H7 (cell line): ENCODE results near the gene IL7R. TPM values are rescaled to one million over a fixed set of nuclear protein-coding genes. Genes with fewer than 3 reads are reported as not detected.

Experiments
- DNase-seq: peaks from one replicate; pipeline ENCODE4 v3.0.0; 2012
- H3K27me3 ChIP-seq: 2 replicates; pipeline ENCODE4 v1.6.0; 2011; ENCODE audit warnings: mild to moderate bottlenecking, low read length; ENCODE audit not compliant: control insufficient read depth, insufficient read depth
- H3K36me3 ChIP-seq: replicated peaks from 2 replicates; pipeline ENCODE4 v1.5.1; 2011; ENCODE audit warnings: low read length; ENCODE audit not compliant: control insufficient read depth, insufficient read depth
- H3K4me3 ChIP-seq: 2 replicates; pipeline ENCODE4 v1.5.1; 2011; ENCODE audit warnings: low read depth, mild to moderate bottlenecking, control low read depth, low read length, moderate library complexity; ENCODE audit not compliant: insufficient read depth
- total RNA-seq: library from RNA; depleted of rRNA; stranded (reverse); fragments of >200 nt; shearing (Covaris generic); gene quantifications from 2 replicates; pipeline ENCODE4 v1.2.3, GENCODE V29; 2014

The IL7R gene
- total RNA-seq, 1 experiment from 2014 or later: not detected

DNA sequence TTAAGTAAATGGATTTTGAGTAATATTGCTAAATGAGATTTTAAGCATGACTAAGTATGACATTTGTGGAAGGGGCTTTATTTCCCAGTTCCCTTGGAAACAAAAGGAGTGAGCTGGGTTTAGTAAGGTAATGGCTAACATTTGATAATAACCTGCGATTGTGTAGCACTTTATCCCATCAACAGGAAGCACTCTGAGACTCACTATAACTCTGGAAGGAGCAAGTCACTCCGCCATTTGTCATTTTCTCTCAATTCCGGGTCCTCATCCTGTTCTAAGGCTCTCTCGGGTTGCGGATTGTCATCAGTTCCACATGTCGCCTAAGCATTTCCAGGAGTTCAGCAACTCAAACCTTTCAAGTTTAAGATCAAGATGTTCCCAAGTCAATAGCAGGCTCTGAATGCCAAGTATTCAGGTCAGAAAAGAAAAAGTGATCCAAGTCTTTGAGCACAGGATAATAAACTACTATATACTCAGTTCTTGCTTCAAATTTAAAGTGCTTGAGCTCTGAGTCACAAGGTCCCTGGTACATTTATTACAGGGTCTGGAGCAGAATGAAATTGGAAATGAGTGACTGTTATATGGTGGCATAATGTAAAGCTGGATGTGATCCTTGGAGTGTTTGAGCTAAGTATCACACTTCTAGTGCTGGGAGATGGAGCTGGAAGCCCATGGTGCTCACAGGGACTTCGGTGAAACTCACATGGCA lies 42.4 kb downstream of the IL7R start:
- Histone ChIP-seq H3K27me3 (no peaks in the 10 kb centered on the region), H3K36me3 (no peaks in the 10 kb centered on the region), H3K4me3 (no peak overlapping the region)
- no peak for DNase-seq

DNA sequence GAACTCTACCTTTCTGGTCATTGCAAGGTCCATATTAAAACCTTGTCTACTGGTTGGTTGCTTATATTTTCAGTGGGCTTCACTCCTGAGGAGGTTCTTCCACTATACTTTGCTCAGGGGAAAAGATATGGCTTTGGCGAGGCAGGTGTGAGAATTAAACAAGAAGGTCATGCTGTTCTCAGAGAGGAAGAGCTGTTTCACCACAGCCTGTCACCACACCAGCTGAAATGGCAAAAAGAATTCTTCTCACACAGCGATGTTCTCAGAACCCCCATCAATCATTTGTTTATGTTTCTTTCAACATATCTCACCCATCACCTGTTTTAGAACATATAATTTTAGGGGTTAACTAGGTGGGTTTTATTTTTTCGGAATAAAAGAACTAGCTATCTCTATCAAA lies 43.1 kb downstream of the IL7R start:
- Histone ChIP-seq H3K27me3 (no peaks in the 10 kb centered on the region), H3K4me3 (no peak overlapping the region), H3K36me3 (no peaks in the 10 kb centered on the region)
- DNase-seq: no peak

- H3K27me3 ChIP-seq: no peaks in the 10 kb centered on the region
- DNase-seq: no peak
- no peaks in the 10 kb centered on the region for H3K36me3 ChIP-seq
- no peak overlapping the region for H3K4me3 ChIP-seq
Measured at GRCh38 chr5:35900972-35901695, 44.4 kb downstream of the IL7R start.

- no peaks in the 10 kb centered on the region for H3K27me3 ChIP-seq
- H3K36me3 ChIP-seq: no peaks in the 10 kb centered on the region
- H3K4me3 ChIP-seq: no peak overlapping the region
- DNase-seq: no peak
Measured at GRCh38 chr5:35902046-35902672, 45.5 kb downstream of the IL7R start.

DNA sequence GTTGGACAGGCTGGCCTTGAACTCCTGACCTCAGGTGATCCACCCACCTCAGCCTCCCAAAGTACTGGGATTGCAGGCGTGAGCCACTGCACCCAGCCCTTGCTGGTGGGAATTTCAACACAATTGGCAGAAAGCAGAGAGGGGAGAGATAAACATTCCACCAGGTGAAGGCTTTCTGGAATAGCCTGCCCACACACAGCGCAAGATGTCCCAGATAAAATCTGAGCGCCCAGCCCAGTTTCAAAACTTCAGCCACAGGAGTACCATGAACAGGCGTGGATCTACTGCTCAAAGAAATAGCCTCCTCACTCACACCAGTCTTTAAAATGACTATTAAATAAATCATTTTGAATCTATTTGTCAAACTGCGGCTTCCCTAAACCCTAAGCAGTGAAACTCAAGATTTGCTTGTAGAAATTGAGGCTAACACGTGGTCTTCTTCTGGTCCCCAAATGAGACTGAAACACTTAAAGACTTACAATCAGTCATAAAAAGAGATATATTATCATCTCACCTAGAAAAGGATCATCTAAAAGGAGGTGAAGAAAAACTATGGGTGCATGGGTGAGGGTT lies 47.0 kb downstream of the IL7R start:
- Histone ChIP-seq H3K27me3 (no peaks in the 10 kb centered on the region), H3K36me3 (no peaks in the 10 kb centered on the region), H3K4me3 (no peak overlapping the region)
- no peak for DNase-seq

DNA sequence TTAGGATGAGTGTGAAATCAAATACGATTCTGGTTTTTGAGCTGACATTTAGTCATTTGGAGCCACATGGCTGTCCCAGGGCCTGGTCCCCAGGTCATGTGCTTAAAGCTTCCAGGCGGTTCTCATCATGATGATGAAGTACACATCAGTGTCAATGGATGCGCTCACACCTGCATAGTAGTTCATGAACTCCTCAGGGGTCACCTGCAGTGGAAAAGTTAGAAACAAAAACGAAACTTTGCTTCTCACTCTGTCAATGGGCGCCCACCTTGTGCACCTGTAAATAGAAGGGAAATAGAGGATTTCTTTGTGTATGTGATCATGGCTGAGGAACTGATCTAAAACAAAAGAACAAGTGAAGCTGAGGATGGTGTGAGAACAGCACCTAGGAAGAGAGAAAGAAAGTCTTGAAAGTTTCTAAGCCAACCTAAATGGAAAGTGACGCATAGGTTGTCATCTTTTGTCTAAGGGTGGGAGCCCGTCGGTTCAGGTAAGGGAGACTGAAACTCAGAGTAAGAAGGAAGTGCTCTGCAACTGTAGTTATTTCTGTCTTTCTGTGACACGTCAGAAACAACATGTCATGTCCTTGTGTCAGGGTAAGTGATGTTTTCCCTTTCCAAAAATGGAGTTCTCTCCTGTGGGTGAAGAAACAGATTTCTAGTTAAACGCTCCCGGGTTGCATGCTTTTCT lies 47.9 kb downstream of the IL7R start:
- no peaks in the 10 kb centered on the region for H3K36me3 ChIP-seq
- DNase-seq: no peak
- H3K4me3 ChIP-seq: no peak overlapping the region
- H3K27me3 ChIP-seq: no peaks in the 10 kb centered on the region

GRCh38 chr5:35908228-35908627 lies 51.5 kb downstream of the IL7R start:
- DNase-seq: peak; percentile 16
- Histone ChIP-seq H3K27me3 (no peaks in the 10 kb centered on the region), H3K4me3 (no peak overlapping the region), H3K36me3 (no peaks in the 10 kb centered on the region)

GRCh38 chr5:35908814-35909213 lies 52.1 kb downstream of the IL7R start:
- H3K4me3 ChIP-seq: no peak overlapping the region
- DNase-seq: no peak

GRCh38 chr5:35919191-35919590 lies 62.5 kb downstream of the IL7R start:
- no peak for DNase-seq
- no peaks in the 10 kb centered on the region for H3K36me3 ChIP-seq
- H3K27me3 ChIP-seq: peaks cover 6% of the 10 kb centered on the region
- H3K4me3 ChIP-seq: no peak overlapping the region

More at GRCh38 chr5:35908814-35909213, 52.1 kb downstream of the IL7R start:
- no peaks in the 10 kb centered on the region for H3K27me3 ChIP-seq
- H3K36me3 ChIP-seq: no peaks in the 10 kb centered on the region

DNA sequence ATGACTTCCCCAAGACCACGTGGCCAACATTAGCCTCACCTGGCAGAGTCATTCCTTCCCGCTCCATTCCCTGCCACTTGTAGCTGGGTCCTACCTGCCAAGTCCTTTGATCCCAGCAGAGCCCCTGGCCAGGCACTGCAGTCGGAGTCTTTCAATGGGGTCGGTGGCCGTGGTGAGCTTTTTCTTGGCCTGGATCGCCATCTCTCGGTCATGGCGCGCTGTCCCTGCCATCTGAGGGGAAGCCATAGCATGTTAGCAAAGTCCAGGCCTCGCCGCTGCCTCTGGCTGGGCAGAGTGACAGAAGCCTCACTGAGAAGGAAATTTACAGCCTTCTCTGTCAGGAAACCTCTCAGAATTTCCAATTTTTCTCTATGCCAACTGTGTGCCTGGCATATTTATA lies 64.2 kb downstream of the IL7R start:
- DNase-seq: peak; percentile 34
- peaks cover 15% of the 10 kb centered on the region for H3K27me3 ChIP-seq
- no peaks in the 10 kb centered on the region for H3K36me3 ChIP-seq
- no peak overlapping the region for H3K4me3 ChIP-seq

DNA sequence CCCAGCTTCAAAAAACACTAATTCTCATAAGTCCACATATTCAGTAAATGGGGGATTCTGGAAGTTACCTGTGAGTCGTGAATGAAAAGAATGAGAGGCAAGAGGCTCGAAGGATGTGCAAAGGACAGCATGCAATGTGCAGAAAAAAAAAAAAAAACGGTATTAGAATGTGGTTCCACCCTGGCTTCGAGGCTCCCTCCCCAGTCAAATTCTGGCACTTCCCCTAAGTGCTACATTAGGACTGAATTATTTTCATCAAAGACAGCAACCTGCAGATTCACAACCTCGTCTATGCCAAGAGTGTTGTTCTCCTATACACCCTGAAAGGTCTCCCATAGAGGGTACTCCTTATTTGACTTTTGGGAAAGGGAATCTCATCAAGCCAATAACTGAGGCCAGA lies 65.2 kb downstream of the IL7R start:
- DNase-seq: no peak
- no peak overlapping the region for H3K4me3 ChIP-seq
- H3K36me3 ChIP-seq: no peaks in the 10 kb centered on the region
- peaks cover 20% of the 10 kb centered on the region for H3K27me3 ChIP-seq

DNA sequence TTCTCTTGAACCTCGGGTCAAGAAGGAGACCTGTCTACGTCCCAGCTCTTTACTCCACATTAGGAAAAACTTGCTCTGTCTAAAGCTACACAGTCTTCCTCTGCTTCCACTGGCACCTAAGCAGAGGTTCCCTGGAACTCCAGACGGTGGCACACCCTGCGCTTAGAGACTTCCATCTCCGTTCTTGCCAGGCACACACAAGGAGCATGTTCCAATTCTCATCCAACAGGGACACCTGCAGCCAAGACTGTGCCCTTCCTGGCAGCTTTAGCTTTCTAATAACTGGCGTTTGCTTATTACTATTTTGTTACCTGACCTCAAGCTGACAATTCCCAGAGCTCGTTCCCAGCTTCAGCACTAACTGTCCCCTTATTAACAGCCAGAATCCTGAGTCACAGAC lies 65.8 kb downstream of the IL7R start:
- Histone ChIP-seq H3K4me3 (no peak overlapping the region), H3K36me3 (no peaks in the 10 kb centered on the region), H3K27me3 (peaks cover 22% of the 10 kb centered on the region)
- no peak for DNase-seq

- H3K4me3 ChIP-seq: no peak overlapping the region
- no peaks in the 10 kb centered on the region for H3K36me3 ChIP-seq
- DNase-seq: no peak
- H3K27me3 ChIP-seq: peaks cover 22% of the 10 kb centered on the region
Measured at GRCh38 chr5:35924122-35924949, 67.6 kb downstream of the IL7R start.
